Memory B cell (primary cell): Measurements from ENCODE around the gene ISLR2.
"Not testable (repeated sequence)": the region's sequence is repeated elsewhere in the genome, so short reads cannot be mapped to it uniquely, and the experiment has no call there.

ENCODE experiments used
- ATAC-seq: fragments of 150-1000 bp; cut with Tn5 transposase; 2 replicates; pipeline ENCODE4 v1.10.0; 2021; ENCODE audit warnings: low read depth, mild to moderate bottlenecking, moderate library complexity
- DNase-seq, 2 donors: peaks; one replicate each; pipeline ENCODE4 v3.0.0; 2022; ENCODE audit warnings: low spot score in 2 of 2
- H3K27ac Mint-ChIP-seq: one replicate; pipeline ENCODE4 v1.8.0; 2022; ENCODE audit warnings: mild to moderate bottlenecking, moderate library complexity, mixed read lengths
- H3K27me3 Mint-ChIP-seq: one replicate; pipeline ENCODE4 v1.8.0; 2022; ENCODE audit warnings: mixed read lengths
- H3K36me3 Mint-ChIP-seq: one replicate; pipeline ENCODE4 v1.8.0; 2022; ENCODE audit warnings: mild to moderate bottlenecking, mixed read lengths
- H3K4me1 Mint-ChIP-seq: one replicate; pipeline ENCODE4 v1.8.0; 2022; ENCODE audit warnings: mixed read lengths
- H3K4me3 Mint-ChIP-seq: one replicate; pipeline ENCODE4 v1.8.0; 2022; ENCODE audit warnings: mild to moderate bottlenecking, moderate library complexity, mixed read lengths
- H3K9me3 Mint-ChIP-seq: one replicate; pipeline ENCODE4 v1.8.0; 2022; ENCODE audit warnings: mixed read lengths

Gene ISLR2

DNA sequence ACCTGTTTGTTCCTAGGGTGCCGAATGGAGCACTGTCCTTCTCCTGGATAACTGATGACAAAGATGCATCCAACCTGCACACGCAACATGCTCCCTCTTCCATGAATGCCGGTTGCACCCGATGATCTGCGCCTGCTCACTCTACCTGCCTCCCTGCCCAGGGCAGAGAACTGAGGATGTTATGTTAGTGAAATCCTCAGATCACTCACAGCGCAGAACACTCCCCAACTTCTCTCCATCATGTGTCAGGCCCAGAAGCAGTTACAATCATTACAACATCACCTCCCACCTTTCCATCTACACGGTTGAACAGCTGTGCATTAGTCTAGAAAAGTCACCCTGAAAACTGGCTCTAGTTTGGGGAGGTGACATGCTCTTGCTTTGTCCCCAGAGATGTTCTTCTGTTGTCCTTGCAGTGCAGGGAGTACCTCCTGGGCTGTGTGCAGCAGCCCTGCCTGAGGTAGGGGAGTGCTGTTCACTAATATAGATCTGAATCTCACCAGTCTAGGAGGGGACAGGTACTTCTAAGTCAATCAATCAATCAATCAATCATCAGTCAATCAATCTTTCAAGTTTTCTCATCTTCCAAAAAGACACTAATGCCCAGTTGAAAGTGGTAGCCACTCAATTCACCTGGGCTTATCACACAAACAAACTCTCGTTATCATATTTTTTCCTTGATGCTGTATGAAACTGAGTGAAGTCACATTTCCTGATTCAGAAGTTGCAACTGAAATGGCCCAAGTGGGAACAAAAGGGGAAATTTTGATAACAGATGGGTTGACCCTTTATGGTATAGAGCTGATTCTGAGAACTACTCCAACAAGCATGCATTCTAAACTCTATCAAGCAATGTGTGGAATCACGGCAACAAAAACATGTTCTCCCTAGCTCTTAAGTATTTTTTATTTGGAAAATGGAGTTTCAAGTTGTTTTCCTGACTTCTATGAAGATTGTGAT is 27.8 kb downstream of the ISLR2 start:
- Mint-ChIP-seq H3K27me3 (peaks cover 17% of the 10 kb centered on the region), H3K4me3 (no peak overlapping the region), H3K27ac (no peak overlapping the region), H3K4me1 (peaks cover 10% of the 10 kb centered on the region), H3K9me3 (no peaks in the 10 kb centered on the region), H3K36me3 (no peaks in the 10 kb centered on the region)
- ATAC-seq (no peak), DNase-seq (no peak)

DNA sequence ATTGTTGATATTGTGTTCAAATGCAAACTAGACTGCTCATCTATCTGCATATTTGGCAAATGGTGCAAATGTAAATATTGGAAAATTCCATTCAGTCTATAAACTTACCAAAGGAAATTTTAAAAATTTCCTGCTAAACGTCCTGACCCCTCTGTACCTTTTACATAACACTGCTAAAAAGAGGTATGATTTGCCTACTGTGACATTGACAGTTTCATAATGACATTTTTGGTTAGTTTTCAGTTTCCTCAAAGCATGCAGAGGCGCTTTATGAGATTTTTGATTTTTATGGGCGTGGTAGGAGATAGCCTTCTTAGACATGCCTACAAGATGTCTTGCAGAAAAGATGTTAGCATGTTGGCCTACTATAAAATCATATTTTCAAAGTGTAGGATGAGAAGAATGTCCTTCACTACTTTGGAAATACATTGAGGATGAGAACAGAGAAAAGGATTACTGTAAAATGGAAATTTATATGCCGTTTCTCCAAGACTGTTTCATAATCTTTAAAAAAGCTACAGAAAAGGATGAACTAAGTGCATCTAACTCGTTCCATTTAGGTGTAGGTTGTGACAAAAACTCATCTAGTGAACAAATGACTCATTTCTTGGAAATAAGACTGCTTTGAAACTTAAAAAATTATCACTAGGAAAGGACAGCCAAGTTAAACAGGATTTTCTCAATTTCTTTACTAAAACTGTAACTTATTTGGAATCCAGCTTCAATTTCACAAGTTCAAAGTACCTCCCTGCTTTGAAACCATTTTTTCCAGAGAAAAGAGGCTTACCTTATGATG is 28.7 kb downstream of the ISLR2 start:
- DNase-seq (no peak), ATAC-seq (no peak)
- Mint-ChIP-seq H3K36me3 (no peaks in the 10 kb centered on the region), H3K27ac (no peak overlapping the region), H3K4me3 (no peak overlapping the region), H3K4me1 (peaks cover 10% of the 10 kb centered on the region), H3K27me3 (peaks cover 14% of the 10 kb centered on the region), H3K9me3 (no peaks in the 10 kb centered on the region)

DNA sequence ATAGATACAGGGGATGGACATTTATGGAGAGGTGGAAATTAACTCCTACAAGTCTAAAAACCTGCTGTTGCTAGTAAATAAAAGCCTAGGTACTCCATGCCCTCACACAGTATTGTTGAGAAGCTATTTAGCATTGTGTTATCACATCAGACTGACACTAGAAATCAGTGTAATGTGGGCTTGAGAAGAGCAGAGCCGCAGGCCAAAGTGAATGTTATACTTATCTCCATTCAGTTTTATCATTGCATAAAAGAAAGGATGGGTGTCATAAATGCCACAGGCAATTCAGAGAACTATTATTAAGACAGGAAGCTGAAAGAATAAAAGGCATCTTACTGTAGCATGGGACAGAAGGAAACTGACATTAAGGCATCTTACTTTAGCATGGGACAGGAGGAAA is 29.4 kb downstream of the ISLR2 start:
- Mint-ChIP-seq H3K4me1 (peaks cover 10% of the 10 kb centered on the region), H3K9me3 (no peaks in the 10 kb centered on the region), H3K4me3 (no peak overlapping the region), H3K36me3 (peaks cover 2% of the 10 kb centered on the region), H3K27ac (no peak overlapping the region), H3K27me3 (peaks cover 17% of the 10 kb centered on the region)
- no peak for DNase-seq
- ATAC-seq, result no peak

DNA sequence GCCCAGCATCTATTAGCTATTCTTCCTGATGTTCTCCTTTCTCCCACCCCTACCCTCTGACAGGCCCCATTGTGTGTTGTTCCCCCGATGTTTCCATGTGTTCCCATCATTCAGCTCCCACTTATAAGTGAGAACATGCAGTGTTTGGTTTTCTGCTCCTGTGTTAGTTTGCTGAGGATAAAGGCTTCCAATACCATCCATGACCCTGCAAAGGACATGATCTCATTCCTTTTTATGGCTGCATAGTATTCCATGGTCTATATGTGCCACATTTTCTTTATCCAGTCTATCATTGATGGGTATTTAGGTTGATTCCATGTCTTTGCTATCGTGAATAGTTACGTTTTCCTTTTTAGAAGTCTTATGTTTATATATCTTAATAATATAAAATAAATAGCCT is 30.0 kb downstream of the ISLR2 start:
- H3K36me3 Mint-ChIP-seq, H3K4me3 Mint-ChIP-seq, ATAC-seq, H3K9me3 Mint-ChIP-seq, H3K27ac Mint-ChIP-seq, DNase-seq, H3K4me1 Mint-ChIP-seq: not testable (repeated sequence)
- peaks cover 14% of the 10 kb centered on the region for H3K27me3 Mint-ChIP-seq

DNA sequence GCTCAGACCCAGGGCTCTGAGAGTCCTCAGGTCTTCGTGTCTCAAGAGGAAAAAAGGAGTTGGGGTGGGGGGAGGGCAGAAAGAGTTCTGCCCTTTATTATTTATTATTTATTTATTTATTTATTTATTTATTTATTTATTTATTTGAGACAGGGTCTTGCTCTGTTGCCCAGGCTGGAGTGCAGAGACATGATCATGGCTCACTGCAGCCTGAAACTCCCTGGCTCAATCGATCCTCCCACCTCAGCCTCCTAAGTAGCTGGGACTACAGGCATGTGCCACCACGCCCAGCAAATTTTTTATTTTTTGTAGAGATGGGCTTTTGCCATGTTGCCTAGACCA is 31.8 kb downstream of the ISLR2 start:
- H3K9me3 Mint-ChIP-seq, DNase-seq, ATAC-seq, H3K36me3 Mint-ChIP-seq, H3K4me1 Mint-ChIP-seq, H3K4me3 Mint-ChIP-seq, H3K27ac Mint-ChIP-seq: not testable (repeated sequence)
- H3K27me3 Mint-ChIP-seq, result peaks cover 13% of the 10 kb centered on the region

DNA sequence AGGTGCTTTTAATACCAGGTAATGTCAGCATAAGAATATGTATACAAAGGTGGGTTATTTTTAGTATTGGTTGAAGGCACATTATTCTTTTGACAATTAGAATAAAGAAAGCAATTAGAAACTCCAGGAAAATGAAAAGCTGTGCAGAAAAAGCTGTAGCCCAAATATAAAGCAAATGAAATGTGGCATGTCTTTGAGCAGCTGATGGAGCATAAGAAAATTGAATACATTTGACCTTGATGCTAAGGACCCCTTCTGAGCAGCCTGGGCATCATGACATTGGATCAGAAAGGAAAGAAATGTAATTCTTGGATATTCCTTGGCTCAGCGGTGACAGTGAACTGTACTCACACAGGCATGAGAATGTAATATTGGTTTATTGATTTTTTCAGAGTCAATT is 35.1 kb downstream of the ISLR2 start:
- ATAC-seq, result no peak
- no peaks in the 10 kb centered on the region for H3K4me1 Mint-ChIP-seq
- no peak overlapping the region for H3K27ac Mint-ChIP-seq

DNA sequence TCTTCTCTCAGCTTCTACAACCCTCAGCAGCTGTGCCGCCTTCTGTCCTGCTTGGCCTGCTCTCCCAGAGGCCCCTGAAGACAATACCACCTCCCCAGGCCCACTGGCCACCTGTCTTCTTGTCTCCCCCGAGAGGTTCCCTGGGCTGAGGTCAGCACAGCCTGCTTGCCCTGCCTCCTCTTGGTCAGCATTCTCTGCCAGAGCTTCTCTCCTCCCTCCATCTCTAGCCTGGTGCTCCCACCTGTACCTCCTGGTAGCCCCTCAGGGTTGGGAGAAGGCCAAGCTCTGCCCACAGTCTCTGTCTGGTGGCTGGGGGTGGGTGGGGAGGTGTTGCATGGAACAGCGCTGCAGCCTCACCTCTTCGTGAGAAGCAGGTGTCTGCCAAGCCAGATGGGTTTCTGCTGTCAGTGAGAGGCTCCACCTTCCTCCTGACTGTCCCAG is 37.5 kb downstream of the ISLR2 start:
- no peak for ATAC-seq
- DNase-seq, result no peak
- Mint-ChIP-seq H3K9me3 (peaks cover 2% of the 10 kb centered on the region), H3K36me3 (peaks cover 2% of the 10 kb centered on the region), H3K4me1 (no peaks in the 10 kb centered on the region), H3K27ac (no peak overlapping the region), H3K4me3 (no peak overlapping the region), H3K27me3 (peaks cover 16% of the 10 kb centered on the region)

More for the DNA sequence above, 35.1 kb downstream of the ISLR2 start:
- H3K27me3 Mint-ChIP-seq, result peaks cover 18% of the 10 kb centered on the region
- DNase-seq, result no peak
- H3K4me3 Mint-ChIP-seq, result no peak overlapping the region
- H3K36me3 Mint-ChIP-seq, result peaks cover 2% of the 10 kb centered on the region
- H3K9me3 Mint-ChIP-seq, result peaks cover 2% of the 10 kb centered on the region

DNA sequence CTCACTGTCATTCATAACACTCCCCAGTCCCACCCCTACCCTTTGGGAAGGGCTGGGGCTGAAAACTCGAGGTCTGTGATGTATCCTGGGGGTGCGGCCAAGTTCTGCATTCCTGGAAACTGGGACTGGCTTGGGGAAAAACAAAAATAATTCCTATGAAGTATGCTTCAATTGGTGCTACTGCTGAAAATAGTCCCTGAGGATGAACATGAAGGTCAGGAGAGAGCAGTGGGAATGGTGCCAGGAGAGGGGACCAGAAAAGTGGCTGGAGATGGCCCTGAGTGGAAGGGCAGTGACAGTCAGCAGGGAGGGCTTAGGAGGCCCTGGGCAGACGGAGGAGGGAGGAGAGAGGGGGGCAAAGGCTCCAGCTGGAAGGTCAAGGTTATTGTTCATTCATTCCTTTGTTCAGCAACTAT is 38.3 kb downstream of the ISLR2 start:
- H3K4me3 Mint-ChIP-seq, result no peak overlapping the region
- H3K27me3 Mint-ChIP-seq, result peaks cover 17% of the 10 kb centered on the region
- H3K4me1 Mint-ChIP-seq, result no peaks in the 10 kb centered on the region
- peaks cover 2% of the 10 kb centered on the region for H3K36me3 Mint-ChIP-seq
- DNase-seq (no peak), ATAC-seq (no peak)
- H3K27ac Mint-ChIP-seq, result no peak overlapping the region
- H3K9me3 Mint-ChIP-seq, result peaks cover 2% of the 10 kb centered on the region

DNA sequence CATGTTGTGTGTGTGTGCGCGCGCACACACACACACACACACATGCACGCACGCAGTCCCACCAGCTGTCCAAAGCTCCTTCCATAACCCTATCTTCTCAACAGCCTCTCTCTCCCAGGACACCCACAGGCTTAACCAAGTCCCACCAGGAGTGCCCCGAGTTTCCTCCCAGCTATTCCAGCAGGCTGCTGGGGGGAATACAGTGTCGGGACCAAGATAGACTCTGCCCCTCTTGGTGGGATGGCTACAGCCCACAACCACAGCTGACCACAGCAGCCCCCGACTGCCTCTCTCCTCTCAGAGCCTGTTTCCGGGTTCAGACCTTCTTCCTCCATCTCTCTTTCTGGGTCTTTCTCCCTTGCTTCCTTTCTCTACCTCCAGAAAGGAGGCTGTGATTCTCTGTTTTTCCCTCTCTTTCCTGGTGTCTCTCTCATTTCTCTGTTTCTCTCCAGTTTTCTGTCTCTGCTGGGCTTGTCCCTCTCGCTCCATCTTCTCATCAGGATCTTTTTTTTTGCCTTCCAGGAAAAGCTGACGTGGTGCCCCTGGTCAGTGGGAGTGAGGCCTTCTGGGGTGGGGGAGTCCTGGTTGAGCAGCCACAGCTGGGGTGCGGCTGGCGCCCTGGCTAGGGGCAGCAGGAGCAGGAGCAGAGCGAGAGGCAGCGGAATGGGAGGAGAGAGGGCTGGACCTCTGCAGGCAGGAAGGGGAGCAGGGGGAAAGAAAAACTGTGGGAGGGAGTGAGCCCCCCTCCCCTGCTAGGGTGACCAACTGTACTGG is 39.9 kb downstream of the ISLR2 start:
- Mint-ChIP-seq H3K27me3 (peaks cover 12% of the 10 kb centered on the region), H3K9me3 (no peaks in the 10 kb centered on the region), H3K27ac (no peak overlapping the region), H3K4me1 (no peaks in the 10 kb centered on the region), H3K36me3 (no peaks in the 10 kb centered on the region), H3K4me3 (no peak overlapping the region)
- DNase-seq, result no peak
- no peak for ATAC-seq

DNA sequence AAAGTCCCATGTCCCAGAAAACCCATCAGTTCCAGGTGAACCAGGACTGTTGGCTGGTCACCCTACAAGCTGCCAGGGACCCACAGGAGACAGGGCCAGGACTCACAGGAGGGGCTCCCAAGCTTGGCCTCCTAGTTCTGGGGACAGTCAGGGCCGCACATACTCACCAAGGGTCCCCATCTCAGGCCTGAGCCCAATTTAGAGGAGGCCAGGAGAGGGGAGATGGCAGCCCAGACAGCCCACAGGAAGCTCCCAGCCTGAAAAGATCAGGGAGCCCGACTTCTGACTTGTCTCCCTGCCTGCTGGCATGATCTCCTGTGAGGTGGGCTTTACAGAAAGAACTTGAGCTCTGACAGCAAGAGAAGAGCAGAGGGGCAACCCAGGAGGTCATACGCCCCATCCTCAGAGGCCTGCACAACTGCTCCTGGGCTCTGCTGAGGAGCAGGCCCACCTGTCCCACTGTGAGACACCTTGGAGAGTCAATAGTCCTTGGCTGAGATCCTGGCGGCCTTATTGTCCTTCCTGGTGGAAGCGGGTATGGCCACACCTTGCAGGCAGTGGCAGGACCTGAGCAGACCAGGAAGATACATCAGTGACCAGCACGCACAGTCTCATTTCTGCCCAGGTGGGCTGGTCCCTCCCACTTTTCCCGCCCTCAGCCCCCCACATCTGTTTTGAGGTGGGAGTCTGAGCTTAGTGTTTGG is 40.6 kb downstream of the ISLR2 start:
- Mint-ChIP-seq H3K4me1 (no peaks in the 10 kb centered on the region), H3K27ac (no peak overlapping the region), H3K36me3 (no peaks in the 10 kb centered on the region), H3K9me3 (no peaks in the 10 kb centered on the region), H3K4me3 (no peak overlapping the region), H3K27me3 (peaks cover 12% of the 10 kb centered on the region)
- DNase-seq (no peak), ATAC-seq (no peak)

DNA sequence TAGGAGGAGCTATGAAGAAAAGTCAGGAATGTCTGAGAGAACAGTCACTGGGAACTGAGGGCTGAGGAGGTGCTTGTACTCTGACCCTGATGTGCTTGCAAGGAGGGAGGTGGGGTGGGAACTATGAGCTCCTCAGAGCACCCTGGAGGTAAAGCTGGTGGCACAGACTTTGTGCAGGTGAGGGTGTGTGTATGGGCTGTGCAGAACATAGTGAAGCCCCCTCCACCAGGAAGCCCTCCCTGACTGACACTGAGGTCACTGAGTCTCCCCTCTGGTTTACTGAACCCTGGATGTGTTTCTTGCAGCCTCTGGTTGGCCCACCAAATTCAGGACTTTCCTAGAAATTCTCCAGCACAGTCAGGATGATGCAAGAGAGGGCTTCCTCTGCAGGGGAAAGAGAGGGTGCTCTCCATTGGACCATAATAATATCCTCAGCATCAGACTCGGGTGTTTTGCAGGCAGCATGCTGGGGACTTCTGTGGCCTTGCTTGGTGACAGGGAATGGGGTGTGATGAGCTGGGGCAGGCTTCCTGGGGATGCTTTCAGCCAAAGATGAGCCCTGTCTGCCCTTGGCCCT is 41.7 kb downstream of the ISLR2 start:
- Mint-ChIP-seq H3K4me3 (no peak overlapping the region), H3K27ac (no peak overlapping the region), H3K9me3 (no peaks in the 10 kb centered on the region), H3K4me1 (no peaks in the 10 kb centered on the region), H3K36me3 (no peaks in the 10 kb centered on the region), H3K27me3 (peaks cover 14% of the 10 kb centered on the region)
- ATAC-seq (no peak), DNase-seq (no peak)

DNA sequence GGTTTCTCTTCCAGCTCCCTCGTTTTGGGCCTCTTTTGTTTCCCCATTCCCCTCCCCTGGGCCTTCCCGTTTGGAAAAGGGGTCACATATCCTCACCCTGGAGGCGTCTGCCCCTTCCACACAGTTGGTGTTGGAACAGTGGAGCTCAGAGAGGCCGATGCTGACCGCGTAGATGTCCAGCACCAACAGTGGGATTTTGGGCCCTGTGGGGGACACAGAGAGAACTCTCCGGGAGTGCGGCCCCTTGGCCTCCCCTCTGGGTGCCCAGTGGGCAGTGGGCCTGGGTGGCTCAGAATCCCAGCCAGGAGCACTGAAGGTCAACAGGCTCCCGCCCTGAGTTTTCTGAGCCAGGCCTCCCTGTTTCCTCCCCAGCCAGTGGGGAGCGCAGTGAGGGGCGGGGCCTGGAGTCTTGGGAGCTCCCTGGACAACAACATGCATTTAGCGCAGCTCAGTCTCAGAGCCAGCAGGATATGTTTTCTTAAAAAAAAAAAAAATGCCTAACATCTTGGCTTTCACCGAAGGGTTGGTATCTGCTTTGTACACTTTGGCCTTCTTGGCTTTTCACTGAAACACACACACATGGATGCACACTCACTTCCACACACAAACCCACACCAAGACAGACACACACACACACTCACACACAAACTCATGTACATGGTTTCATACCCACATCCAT is 42.5 kb downstream of the ISLR2 start:
- Mint-ChIP-seq H3K9me3 (no peaks in the 10 kb centered on the region), H3K4me1 (no peaks in the 10 kb centered on the region), H3K36me3 (no peaks in the 10 kb centered on the region), H3K27ac (no peak overlapping the region), H3K4me3 (no peak overlapping the region), H3K27me3 (peaks cover 14% of the 10 kb centered on the region)
- ATAC-seq, result no peak
- DNase-seq, result no peak
